Astrocyte (in vitro differentiated cells and primary cell): ENCODE measurements around the gene PIGX. TPM values are rescaled to one million over a fixed set of nuclear protein-coding genes. Genes with fewer than 3 reads are reported as not detected.

ENCODE experiments used
- DNase-seq: peaks from one replicate; pipeline ENCODE4 v3.0.0-alpha.2; 2010; ENCODE audit warnings: low read depth
- FAIRE-seq: peaks from 2 replicates; lab custom pipeline; 2011; peaks lifted over from hg19 to GRCh38; lab: Jason Lieb, UNC
- H2AFZ ChIP-seq: 2 replicates; pipeline ENCODE4 v1.6.0; 2012; ENCODE audit warnings: low read depth, low read length, inconsistent platforms
- H3K27ac ChIP-seq: 2 replicates; pipeline ENCODE4 v1.5.1; 2011; ENCODE audit warnings: low read depth, low read length, inconsistent platforms
- H3K27me3 ChIP-seq: 2 replicates; pipeline ENCODE4 v1.6.0; 2011; ENCODE audit warnings: low read length, inconsistent platforms; ENCODE audit not compliant: insufficient read depth
- H3K36me3 ChIP-seq: 2 replicates; pipeline ENCODE4 v1.5.1; 2011; ENCODE audit warnings: low read length, inconsistent platforms; ENCODE audit not compliant: insufficient read depth
- H3K4me1 ChIP-seq: 2 replicates; pipeline ENCODE4 v1.5.1; 2011; ENCODE audit warnings: low read length, inconsistent platforms; ENCODE audit not compliant: insufficient read depth
- H3K4me2 ChIP-seq: 2 replicates; pipeline ENCODE4 v1.6.0; 2012; ENCODE audit warnings: low read length, inconsistent platforms
- H3K4me3 ChIP-seq: 2 replicates; pipeline ENCODE4 v1.5.1; 2011; ENCODE audit warnings: low read depth, mild to moderate bottlenecking, low read length, inconsistent platforms; ENCODE audit not compliant: insufficient read depth
- H3K79me2 ChIP-seq: 2 replicates; pipeline ENCODE4 v1.6.0; 2012; ENCODE audit warnings: mild to moderate bottlenecking, low read length, inconsistent platforms; ENCODE audit not compliant: insufficient read depth
- H3K9ac ChIP-seq: 2 replicates; pipeline ENCODE4 v1.6.0; 2012; ENCODE audit warnings: mild to moderate bottlenecking, low read length, inconsistent platforms
- H3K9me3 ChIP-seq: 2 replicates; pipeline ENCODE4 v1.5.1; 2012; ENCODE audit warnings: low read depth, mild to moderate bottlenecking, low read length, inconsistent platforms; ENCODE audit not compliant: insufficient read depth
- H4K20me1 ChIP-seq: 2 replicates; pipeline ENCODE4 v1.6.0; 2012; ENCODE audit warnings: low read length, inconsistent platforms; ENCODE audit not compliant: insufficient read depth
- H3K27ac Mint-ChIP-seq: one replicate; pipeline ENCODE4 v1.8.0; 2021; ENCODE audit warnings: mild to moderate bottlenecking, mixed read lengths; ENCODE audit not compliant: unreplicated experiment
- H3K27me3 Mint-ChIP-seq: one replicate; pipeline ENCODE4 v1.8.0; 2021; ENCODE audit warnings: low read depth, mixed read lengths; ENCODE audit not compliant: unreplicated experiment
- H3K36me3 Mint-ChIP-seq: one replicate; pipeline ENCODE4 v1.8.0; 2021; ENCODE audit warnings: low read depth, mixed read lengths; ENCODE audit not compliant: unreplicated experiment
- H3K4me1 Mint-ChIP-seq: one replicate; pipeline ENCODE4 v1.8.0; 2021; ENCODE audit warnings: low read depth, mixed read lengths; ENCODE audit not compliant: unreplicated experiment
- H3K4me3 Mint-ChIP-seq: one replicate; pipeline ENCODE4 v1.8.0; 2021; ENCODE audit warnings: mild to moderate bottlenecking, moderate library complexity, mixed read lengths; ENCODE audit not compliant: unreplicated experiment
- H3K9me3 Mint-ChIP-seq: one replicate; pipeline ENCODE4 v1.8.0; 2021; ENCODE audit warnings: mild to moderate bottlenecking, mixed read lengths; ENCODE audit not compliant: unreplicated experiment
- EZH2 ChIP-seq: IDR thresholded peaks from 2 replicates; pipeline ENCODE4 v1.6.1; 2012; ENCODE audit warnings: mild to moderate bottlenecking, low read length, inconsistent platforms; ENCODE audit not compliant: insufficient read depth
- total RNA-seq: library from RNA; stranded (reverse); gene quantifications from 2 replicates; pipeline ENCODE4 v1.2.1, GENCODE V29; 2021
- TF ChIP-seq, protein P1 (sequence below): IDR thresholded peaks from 2 replicates; pipeline ENCODE4 v1.5.1; 2011; ENCODE audit warnings: low read depth, mild to moderate bottlenecking, inconsistent platforms, low read length, moderate library complexity; ENCODE audit not compliant: insufficient read depth

PIGX gene
- total RNA-seq, 1 donor from 2014 or later, result 13.9 TPM

DNA sequence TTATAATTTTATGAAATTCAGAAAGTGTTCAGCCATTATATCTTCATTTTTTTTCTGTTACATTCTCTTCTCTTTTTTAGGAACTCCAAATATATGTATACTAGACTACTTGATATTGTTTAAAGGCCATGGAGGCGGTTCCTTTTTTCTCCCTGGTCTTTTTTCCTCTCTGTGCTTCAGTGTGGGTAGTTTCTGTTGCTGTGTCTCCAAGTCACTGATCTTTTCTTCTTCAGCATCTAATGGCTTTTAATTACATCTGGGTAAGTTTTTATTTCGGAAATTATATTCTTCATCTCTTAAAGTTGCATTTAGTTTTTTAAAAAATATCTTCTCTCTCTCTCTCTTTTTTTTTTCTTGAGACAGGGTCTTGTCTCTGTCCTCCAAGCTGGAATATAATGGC, 8.9 kb downstream of the PIGX start:
- peaks cover 14% of the 10 kb centered on the region for H3K36me3 Mint-ChIP-seq
- no peak overlapping the region for H3K9ac ChIP-seq
- no peak overlapping the region for H3K4me2 ChIP-seq
- no peaks in the 10 kb centered on the region for H3K36me3 ChIP-seq
- peaks cover 1% of the 10 kb centered on the region for H3K79me2 ChIP-seq
- H3K9me3 ChIP-seq, result no peaks in the 10 kb centered on the region
- TF ChIP-seq, protein P1, sequence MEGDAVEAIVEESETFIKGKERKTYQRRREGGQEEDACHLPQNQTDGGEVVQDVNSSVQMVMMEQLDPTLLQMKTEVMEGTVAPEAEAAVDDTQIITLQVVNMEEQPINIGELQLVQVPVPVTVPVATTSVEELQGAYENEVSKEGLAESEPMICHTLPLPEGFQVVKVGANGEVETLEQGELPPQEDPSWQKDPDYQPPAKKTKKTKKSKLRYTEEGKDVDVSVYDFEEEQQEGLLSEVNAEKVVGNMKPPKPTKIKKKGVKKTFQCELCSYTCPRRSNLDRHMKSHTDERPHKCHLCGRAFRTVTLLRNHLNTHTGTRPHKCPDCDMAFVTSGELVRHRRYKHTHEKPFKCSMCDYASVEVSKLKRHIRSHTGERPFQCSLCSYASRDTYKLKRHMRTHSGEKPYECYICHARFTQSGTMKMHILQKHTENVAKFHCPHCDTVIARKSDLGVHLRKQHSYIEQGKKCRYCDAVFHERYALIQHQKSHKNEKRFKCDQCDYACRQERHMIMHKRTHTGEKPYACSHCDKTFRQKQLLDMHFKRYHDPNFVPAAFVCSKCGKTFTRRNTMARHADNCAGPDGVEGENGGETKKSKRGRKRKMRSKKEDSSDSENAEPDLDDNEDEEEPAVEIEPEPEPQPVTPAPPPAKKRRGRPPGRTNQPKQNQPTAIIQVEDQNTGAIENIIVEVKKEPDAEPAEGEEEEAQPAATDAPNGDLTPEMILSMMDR, result no peak
- no peak for TF ChIP-seq EZH2
- H3K27ac Mint-ChIP-seq, result no peak overlapping the region
- H3K4me3 ChIP-seq, result no peak overlapping the region
- no peak for FAIRE-seq
- no peak overlapping the region for H2AFZ ChIP-seq
- no peaks in the 10 kb centered on the region for H3K27me3 ChIP-seq
- H3K4me3 Mint-ChIP-seq, result no peak overlapping the region
- no peaks in the 10 kb centered on the region for H3K9me3 Mint-ChIP-seq
- no peak for DNase-seq
- H3K27me3 Mint-ChIP-seq, result no peaks in the 10 kb centered on the region
- no peaks in the 10 kb centered on the region for H4K20me1 ChIP-seq
- no peak overlapping the region for H3K27ac ChIP-seq
- H3K4me1 Mint-ChIP-seq, result no peaks in the 10 kb centered on the region
- no peaks in the 10 kb centered on the region for H3K4me1 ChIP-seq

DNA sequence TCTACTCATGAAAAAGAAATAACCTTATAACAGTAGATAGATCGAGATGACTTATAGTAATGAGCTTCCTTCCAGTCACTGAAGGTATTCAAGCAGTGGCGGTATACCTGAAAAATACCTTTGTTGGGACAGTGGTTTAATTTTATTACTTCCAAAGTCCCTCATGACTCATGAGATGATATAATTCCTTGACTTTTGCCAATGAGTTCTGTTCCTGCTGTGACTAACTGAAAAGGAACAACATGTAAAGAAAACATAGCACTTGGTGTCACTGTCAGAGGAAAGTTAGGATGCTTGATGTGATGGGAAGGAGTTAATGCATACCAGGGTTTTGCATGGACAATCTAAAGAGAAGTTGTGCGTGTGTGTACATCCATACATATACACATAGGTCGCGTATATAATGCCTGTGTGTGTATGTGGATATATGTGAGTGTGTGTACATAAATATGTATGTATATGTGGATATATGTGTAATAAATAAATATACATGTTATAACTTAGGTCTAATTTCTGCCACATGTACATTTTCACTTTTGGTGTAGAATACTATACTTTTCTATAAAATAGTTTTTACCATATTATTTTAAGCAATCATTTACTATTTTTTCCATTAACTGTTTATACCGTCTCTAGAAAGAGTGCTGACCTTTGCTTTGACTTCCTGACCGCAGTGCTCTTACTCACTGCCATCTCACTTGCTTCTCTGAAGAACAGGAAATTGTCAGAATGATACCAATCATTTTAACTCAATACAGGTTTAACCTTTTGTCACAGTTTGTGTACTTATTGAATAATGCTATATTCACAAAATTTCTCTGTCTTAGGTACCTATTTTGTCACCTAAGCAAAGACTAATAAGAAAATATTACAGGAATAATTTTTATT, 14.9 kb downstream of the PIGX start:
- Histone ChIP-seq H3K27me3 (no peaks in the 10 kb centered on the region), H3K4me1 (peaks cover 10% of the 10 kb centered on the region), H2AFZ (no peak overlapping the region), H3K9me3 (no peaks in the 10 kb centered on the region), H3K4me3 (no peak overlapping the region), H3K4me2 (peak overlapping the region; percentile 47), H3K9ac (no peak overlapping the region), H3K79me2 (no peaks in the 10 kb centered on the region), H4K20me1 (no peaks in the 10 kb centered on the region), H3K36me3 (peaks cover 2% of the 10 kb centered on the region), H3K27ac (no peak overlapping the region)
- H3K36me3 Mint-ChIP-seq, result peaks cover 4% of the 10 kb centered on the region
- no peaks in the 10 kb centered on the region for H3K9me3 Mint-ChIP-seq
- no peaks in the 10 kb centered on the region for H3K27me3 Mint-ChIP-seq
- DNase-seq, result peak; percentile 18
- no peak overlapping the region for H3K4me3 Mint-ChIP-seq
- peak; percentile 54 for FAIRE-seq
- no peak overlapping the region for H3K27ac Mint-ChIP-seq
- TF ChIP-seq, protein P1, result no peak
- no peak for TF ChIP-seq EZH2
- no peaks in the 10 kb centered on the region for H3K4me1 Mint-ChIP-seq

DNA sequence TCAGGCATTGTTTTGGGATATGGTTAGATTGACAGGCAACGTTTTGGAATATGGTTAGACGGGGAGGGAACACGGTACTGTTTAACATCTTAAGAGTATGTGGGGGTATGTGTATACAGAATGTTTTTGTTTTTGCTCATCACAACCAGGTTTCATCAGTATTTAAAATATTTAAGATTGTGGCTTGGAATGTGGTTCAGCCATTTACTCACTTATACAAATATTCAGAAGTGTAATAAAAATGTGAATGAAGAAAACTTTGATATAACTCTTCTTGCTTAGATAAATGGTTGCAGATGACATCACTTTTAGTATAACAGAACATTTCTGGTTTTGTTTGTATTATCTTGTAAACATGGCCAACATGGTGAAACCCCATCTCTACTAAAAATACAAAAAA, 23.6 kb downstream of the PIGX start:
- no peak overlapping the region for H3K4me3 Mint-ChIP-seq
- H3K27ac Mint-ChIP-seq, result no peak overlapping the region
- DNase-seq (peak; percentile 12), FAIRE-seq (peak; percentile 75)
- Histone ChIP-seq H4K20me1 (peaks cover 7% of the 10 kb centered on the region), H3K4me2 (no peak overlapping the region), H3K27me3 (no peaks in the 10 kb centered on the region), H3K4me1 (no peaks in the 10 kb centered on the region), H3K4me3 (no peak overlapping the region), H3K9ac (no peak overlapping the region), H3K9me3 (no peaks in the 10 kb centered on the region), H3K79me2 (peaks cover 10% of the 10 kb centered on the region), H3K27ac (no peak overlapping the region), H2AFZ (no peak overlapping the region), H3K36me3 (peaks cover 2% of the 10 kb centered on the region)
- H3K9me3 Mint-ChIP-seq, result no peaks in the 10 kb centered on the region
- TF ChIP-seq EZH2, result no peak
- peaks cover 7% of the 10 kb centered on the region for H3K36me3 Mint-ChIP-seq
- H3K4me1 Mint-ChIP-seq, result no peaks in the 10 kb centered on the region
- no peaks in the 10 kb centered on the region for H3K27me3 Mint-ChIP-seq
